HL-60/S4 treated with retinoic acid at 250 ng/mL for 4 days and 3 days (cell line): ENCODE data around the gene IGF2BP2.

ENCODE experiments used
- in situ Hi-C: fragments of 300-500 bp; cut with MboI; formaldehyde crosslinking; loops from 2 replicates; pipeline ENCODE4 v1.7.0; 2022; ENCODE audit warnings: low sequenced_read_pairs

IGF2BP2 gene

GRCh38 chr3:185737740-185738680, 86.8 kb downstream of the IGF2BP2 start:
- in situ Hi-C loops: no loop called here

DNA sequence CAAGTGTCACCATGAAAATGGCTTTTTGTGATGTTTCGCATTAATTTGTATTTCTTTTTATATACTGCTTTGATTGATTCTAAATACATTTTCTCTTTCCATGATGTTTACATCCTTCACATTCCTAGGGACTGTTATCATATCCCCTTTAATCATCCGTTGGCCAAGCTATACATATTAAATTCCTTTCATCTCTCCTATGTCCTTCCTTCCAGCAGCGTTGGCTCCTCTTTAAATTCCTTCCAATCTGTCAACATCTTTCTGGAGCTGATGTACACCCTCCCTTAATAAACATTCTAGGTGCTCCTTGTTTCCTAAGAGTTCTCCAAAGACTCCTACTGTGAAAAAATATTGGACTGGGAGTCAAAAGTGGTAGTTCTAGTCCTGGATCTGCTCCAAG, 87.8 kb downstream of the IGF2BP2 start:
- in situ Hi-C loops: no loop called here

GRCh38 chr3:185734725-185735096, 90.1 kb downstream of the IGF2BP2 start:
- in situ Hi-C loops: no loop called here

DNA sequence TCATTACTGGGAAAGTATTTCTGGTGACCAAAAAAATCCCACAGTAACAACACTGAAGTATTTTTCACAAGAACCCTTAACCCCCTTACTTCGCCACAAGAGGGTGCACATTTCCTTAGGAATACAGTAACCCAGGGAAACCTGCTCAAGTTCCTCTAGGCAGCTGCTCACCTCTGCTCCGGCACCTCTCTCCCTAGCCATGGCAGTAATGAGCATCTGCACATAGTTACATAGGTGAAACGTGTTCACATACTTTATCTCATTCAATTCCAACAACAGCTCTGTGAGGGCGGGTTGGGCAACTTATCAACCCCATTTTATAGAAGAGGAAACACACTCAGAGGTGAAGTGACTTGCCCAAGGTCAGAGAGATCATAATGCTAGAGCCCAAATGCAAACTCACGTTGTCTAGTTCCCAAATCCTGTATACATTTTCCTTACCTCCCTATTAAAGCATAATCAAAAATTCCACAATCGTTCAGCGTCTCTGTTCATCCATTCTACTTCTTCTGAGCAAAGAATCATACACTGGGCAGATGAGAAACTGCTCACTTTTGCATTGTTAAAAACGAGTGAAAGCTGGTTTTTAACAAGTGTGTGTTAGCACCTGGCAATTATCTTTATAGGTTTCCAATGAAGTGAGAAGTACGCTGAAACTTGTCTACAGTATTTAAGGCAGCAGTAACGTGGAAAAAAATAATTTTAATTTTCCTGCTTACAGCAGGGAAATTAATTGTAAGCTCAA, 90.7 kb downstream of the IGF2BP2 start:
- in situ Hi-C loops: no loop called here

DNA sequence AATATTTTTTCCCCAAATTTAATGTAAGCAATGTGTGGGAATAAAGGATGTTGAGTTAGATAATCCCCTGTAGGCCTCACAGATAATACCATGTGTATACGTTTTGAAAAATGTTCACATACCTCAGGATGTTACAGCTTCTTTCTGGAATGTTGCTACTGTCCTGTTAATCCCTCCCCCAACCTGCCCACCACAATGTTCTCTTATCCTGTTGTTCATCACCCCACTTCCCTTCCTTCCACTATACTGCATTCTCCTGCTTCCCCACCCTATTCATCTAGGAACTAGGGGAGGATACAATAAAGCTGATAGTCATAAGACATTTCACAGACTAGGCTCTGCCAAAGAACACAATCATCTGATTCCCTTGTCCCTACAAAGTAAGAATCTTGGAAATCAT, 92.1 kb downstream of the IGF2BP2 start:
- in situ Hi-C loops: no loop called here

DNA sequence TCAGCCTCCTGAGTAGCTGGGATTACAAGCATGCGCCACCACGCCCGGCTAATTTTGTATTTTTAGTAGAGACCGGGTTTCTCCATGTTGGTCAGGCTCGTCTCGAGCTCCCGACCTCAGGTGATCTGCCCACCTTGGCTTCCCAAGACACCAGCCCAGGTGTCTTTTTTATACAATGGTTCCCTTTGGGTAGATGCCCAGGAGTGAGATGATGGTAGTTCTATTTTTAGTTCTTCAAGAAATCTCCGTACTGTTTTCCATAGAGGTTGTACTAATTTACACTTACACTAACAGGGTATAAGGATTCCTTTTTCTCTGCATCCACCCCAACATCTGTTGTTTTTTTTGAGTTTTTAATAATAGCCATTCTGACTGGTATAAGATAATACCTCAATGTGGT, 94.3 kb downstream of the IGF2BP2 start:
- in situ Hi-C loops: no loop called here

DNA sequence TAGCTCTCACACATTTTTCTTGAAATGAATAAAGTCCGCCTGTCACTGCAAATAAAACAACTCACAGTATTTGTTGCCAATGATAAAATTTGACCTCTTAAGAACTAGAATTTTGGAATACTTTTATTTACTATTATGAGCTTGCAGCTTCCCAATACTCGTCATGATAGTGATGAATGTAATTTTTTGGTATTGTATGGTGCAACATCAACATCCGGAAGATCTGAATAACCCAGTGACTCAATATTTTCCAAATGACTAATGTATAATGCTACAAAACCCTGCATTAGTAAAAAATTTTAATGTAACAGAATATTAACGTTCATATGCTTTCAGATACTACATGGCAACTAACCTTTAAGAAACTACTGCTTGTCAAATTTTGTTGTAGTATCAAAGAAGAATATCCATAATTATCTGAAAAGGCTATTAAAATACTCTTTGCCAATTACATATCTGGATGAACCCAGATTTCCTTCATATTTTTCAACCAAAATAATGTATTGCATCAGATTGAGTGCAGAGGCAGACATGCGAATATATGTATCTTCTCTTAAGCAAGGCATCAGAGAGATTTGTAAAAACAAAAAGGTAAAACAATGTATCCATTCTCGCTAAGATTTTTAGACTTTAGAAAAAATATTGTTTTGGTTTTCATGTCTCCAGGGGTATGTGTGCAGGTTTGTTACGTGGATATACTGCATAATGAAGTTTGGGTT, 95.3 kb downstream of the IGF2BP2 start:
- in situ Hi-C loops: no loop called here

- in situ Hi-C loops: no loop called here
These were observed 96.1 kb downstream of the IGF2BP2 start for GRCh38 chr3:185728630-185729336.

DNA sequence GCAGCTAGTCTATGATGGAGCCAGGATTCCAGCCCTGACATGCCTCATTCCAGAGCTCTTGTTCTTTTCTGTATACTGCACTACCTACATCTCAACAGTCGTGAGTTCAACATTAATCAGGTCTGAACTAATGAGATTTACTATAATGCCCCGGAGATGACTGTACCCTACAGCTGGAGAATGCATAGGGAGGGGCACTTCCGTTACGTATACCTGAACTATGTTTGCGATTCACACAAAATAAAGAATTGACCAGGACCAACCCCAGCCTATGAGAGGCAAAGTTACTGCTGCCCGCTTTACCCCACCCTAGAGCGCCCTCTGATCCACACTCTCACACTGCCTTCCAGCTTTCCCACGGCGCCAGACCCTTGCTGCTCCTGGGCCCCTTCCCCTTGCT, 97.0 kb downstream of the IGF2BP2 start:
- in situ Hi-C loops: no loop called here

DNA sequence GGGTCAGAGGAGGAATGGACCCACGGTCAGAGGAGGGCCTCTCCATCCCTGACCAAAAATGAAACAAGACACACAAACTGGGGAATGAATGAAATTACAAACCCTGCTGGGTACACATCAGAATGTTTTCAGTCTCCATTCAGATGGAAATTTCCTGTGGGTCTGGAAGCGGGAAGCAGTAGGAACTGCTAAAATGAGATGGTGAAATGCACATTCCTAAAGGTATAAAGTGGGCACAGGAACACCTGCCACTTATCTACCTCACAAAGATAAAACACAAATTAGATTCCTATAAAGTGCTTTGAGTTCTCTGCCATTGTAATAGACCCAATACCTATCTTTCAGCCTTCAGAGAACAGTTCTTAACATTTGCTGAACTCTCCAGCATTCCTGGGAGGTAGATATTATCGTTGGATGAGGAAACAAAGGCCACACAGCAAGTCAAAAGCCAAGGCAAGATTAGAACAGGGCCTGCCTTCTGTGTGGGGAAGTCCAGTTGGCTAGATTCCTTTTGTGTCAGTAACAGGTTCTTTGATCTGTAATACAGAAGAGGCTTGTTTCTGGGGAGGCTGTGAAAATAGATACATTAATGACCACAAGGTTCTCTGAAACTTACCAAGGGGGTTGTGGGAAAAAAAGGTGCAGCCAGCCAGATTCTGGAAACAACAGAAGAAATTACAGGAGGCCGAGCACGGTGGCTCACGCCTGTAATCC, 98.4 kb downstream of the IGF2BP2 start:
- in situ Hi-C loops: no loop called here

DNA sequence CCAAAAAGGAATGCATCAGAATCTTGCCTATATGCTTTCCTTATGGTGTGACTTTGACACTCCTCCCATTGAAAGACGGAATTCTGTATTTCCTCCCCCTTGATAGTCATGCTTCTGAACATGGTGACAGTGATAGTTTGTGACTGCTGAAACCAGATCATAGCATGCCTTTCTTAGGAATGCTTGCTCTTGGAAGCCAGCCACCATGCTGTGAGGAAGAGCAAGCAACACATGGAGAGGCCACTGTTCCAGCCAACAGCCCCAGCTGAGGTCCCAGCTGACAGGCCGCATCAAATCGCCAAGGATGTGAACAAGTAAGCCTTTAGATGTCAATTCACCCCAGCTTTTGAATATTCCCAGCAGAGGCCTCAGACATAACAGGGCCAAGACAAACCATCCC, 100.1 kb downstream of the IGF2BP2 start:
- in situ Hi-C loops: no loop called here

- in situ Hi-C loops: no loop called here
These were observed 100.6 kb downstream of the IGF2BP2 start for GRCh38 chr3:185724251-185724650.

DNA sequence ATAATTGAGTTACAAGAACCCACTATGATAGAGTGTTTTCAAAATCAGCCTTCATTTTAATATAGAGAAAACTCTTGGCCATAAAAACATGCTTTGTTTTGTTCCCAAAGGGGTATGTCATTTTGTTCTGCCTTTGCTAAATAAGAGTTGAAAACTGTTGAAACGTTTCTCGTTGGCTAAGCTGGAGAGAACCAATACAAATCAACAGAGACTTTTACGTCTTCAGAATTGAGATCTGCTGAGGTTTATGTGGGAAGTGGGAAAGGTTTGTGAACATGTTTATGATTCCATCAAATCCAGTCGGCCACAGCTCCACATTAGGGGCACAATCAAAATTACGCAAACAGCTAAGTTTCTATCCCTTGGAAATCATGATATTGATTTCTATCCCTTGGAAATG, 102.0 kb downstream of the IGF2BP2 start:
- in situ Hi-C loops: no loop called here

GRCh38 chr3:185721970-185722369, 102.9 kb downstream of the IGF2BP2 start:
- in situ Hi-C loops: no loop called here

GRCh38 chr3:185720326-185720725, 104.5 kb downstream of the IGF2BP2 start:
- in situ Hi-C loops: no loop called here

DNA sequence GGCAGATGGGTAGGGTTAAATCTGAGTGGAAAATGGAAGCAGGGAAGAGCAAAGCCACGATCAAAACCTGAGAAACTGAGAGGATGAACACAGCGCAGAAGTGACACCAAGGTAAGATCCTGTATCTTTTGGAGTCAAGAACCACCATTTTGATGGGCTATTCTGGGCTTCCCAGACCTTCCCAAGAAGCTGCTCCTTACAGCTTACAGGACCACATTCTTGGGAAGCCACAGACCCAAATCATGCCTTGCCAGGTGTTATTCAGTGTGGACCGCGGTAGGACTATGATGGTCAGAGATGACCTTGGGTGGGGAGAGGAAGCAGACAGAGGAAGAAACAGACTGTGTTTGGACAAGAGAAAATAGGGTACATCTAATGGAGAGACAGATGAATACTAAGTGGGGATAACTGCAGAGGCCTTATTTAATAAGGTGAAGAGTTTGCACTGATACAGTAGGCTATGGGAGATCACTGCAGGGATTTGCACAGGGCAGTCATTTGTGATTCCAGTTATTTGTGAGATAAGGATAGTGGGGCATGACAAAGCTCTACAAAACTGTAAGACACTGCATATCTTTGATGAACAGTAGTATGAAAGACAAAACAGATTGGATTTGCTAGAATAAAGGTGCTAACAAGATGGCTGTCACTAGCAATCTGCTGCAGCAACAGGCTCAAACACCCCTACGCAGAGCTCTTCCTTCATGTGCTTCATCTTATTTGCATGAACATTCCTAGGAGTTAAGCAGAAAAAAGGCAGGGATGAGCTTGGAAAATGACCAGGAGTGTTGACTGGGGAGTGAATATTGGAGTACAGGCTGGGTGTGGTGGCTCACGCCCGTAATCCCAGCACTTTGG, 105.9 kb downstream of the IGF2BP2 start:
- in situ Hi-C loops: no loop called here

GRCh38 chr3:185717627-185718402, 107.0 kb downstream of the IGF2BP2 start:
- in situ Hi-C loops: no loop called here

GRCh38 chr3:185717121-185717520, 107.7 kb downstream of the IGF2BP2 start:
- in situ Hi-C loops: no loop called here
